Peyer's patch (tissue), 4 donors: ENCODE measurements around the gene TRIM75. TPM values are rescaled to one million over a fixed set of nuclear protein-coding genes. Genes with fewer than 3 reads are reported as not detected.
"Not testable (repeated sequence)": the region's sequence is repeated elsewhere in the genome, so short reads cannot be mapped to it uniquely, and the experiment has no call there.

Experiments used
- DNase-seq, 3 donors: peaks; one replicate each; pipeline ENCODE4 v3.0.0-alpha.2; 2017 to 2019
- H3K27ac ChIP-seq, 4 donors: fragments of 200-600 bp; sonication (generic); one replicate each; pipeline ENCODE4 v1.5.1; 2016 to 2019
- H3K27me3 ChIP-seq, 2 donors: fragments of 200-600 bp; sonication (generic); one replicate each; pipeline ENCODE4 v1.5.1; 2019
- H3K36me3 ChIP-seq, 3 donors: fragments of 200-600 bp; sonication (generic); one replicate each; pipeline ENCODE4 v1.5.1; 2016 to 2019
- H3K4me1 ChIP-seq, 4 donors: fragments of 200-600 bp; sonication (generic); one replicate each; pipeline ENCODE4 v1.5.1; 2016 to 2019
- H3K4me3 ChIP-seq, 4 donors: fragments of 200-600 bp; sonication (generic); 1 replicate in 3 of 4; 2 replicates in 1 of 4; pipeline ENCODE4 v1.5.1; 2016 to 2019; ENCODE audit warnings: mild to moderate bottlenecking in 1 of 4
- H3K9me3 ChIP-seq, 4 donors: fragments of 200-600 bp; sonication (generic); one replicate each; pipeline ENCODE4 v1.5.1; 2016 to 2019; ENCODE audit warnings: mild to moderate bottlenecking in 1 of 4
- POLR2A ChIP-seq, 2 donors: fragments of 450-650 bp; IDR thresholded peaks; one replicate each; pipeline ENCODE4 v1.5.1; 2017; ENCODE audit warnings: antibody characterized with exemption in 2 of 2, mild to moderate bottlenecking in 2 of 2, moderate library complexity in 2 of 2
- total RNA-seq, 4 donors: library from RNA; depleted of rRNA; stranded (reverse); fragments of >200 nt; gene quantifications; one replicate each; pipeline ENCODE4 v1.1.0, GENCODE V29; 2016
- TF ChIP-seq, protein P1 (sequence below), 6 experiments: fragments of 450-650 bp in 4 of 6; fragments of 200-600 bp in 2 of 6; sonication (generic) in 1 of 6; IDR thresholded peaks; one replicate each; pipeline ENCODE4 v1.5.1; 2017 to 2019; ENCODE audit warnings: antibody characterized with exemption in 6 of 6, mild to moderate bottlenecking in 3 of 6, moderate library complexity in 1 of 6

The TRIM75 gene
- total RNA-seq, 4 donors from 2014 or later: not detected

DNA sequence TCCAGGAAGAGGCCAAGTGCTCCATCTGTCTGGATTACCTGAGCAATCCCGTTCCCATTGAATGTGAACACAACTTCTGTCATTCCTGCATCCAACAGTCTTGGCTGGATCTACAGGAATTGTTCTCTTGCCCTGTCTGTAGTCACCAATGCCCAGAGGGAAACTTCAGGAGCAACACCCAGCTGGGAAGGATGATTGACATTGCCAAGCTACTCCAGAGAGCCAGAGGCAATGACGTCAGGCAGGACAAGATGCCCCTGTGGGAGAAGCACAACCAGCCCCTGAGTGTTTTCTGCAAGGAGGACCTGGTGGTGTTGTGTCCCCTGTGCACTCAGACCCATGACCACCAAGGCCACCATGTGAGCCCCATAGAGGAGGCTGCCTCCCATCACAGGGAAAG, 43.2 kb upstream of the TRIM75 start:
- Histone ChIP-seq H3K27ac (no peak overlapping the region), H3K4me3 (no peak overlapping the region), H3K9me3 (no peaks in the 10 kb centered on the region), H3K27me3 (no peaks in the 10 kb centered on the region), H3K4me1 (no peaks in the 10 kb centered on the region), H3K36me3 (no peaks in the 10 kb centered on the region)
- TF ChIP-seq POLR2A (IDR thresholded peaks at IDR 0.05): no peak
- TF ChIP-seq, protein P1, sequence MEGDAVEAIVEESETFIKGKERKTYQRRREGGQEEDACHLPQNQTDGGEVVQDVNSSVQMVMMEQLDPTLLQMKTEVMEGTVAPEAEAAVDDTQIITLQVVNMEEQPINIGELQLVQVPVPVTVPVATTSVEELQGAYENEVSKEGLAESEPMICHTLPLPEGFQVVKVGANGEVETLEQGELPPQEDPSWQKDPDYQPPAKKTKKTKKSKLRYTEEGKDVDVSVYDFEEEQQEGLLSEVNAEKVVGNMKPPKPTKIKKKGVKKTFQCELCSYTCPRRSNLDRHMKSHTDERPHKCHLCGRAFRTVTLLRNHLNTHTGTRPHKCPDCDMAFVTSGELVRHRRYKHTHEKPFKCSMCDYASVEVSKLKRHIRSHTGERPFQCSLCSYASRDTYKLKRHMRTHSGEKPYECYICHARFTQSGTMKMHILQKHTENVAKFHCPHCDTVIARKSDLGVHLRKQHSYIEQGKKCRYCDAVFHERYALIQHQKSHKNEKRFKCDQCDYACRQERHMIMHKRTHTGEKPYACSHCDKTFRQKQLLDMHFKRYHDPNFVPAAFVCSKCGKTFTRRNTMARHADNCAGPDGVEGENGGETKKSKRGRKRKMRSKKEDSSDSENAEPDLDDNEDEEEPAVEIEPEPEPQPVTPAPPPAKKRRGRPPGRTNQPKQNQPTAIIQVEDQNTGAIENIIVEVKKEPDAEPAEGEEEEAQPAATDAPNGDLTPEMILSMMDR (IDR thresholded peaks at IDR 0.05): no peak
- DNase-seq: no peak

- DNase-seq: no peak
- Histone ChIP-seq H3K27me3 (no peaks in the 10 kb centered on the region), H3K27ac (no peak overlapping the region), H3K4me3 (no peak overlapping the region), H3K4me1 (no peaks in the 10 kb centered on the region), H3K36me3 (no peaks in the 10 kb centered on the region), H3K9me3 (no peaks in the 10 kb centered on the region)
- TF ChIP-seq, protein P1 (IDR thresholded peaks at IDR 0.05): no peak
- TF ChIP-seq POLR2A (IDR thresholded peaks at IDR 0.05): no peak
Measured at GRCh38 chr4:165010991-165011390, 42.7 kb upstream of the TRIM75 start.

DNA sequence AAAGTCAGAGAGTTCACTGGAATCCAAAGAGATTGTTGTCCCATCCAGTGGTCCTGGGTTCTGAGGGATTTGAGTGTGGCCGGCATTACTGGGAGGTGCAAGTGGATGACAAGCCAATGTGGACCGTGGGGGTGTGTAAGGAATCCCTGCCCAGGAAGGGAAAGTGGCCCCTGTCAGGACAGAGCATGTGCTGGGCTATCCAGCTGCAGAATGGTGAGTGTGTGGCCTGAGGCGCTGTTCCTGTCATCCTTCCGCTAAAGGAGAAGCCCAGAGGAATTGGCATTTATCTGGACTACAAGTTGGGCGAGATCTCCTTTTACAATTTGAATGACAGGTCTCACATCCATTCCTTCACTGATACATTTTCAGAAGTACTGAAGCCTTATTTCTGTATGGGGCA, 42.3 kb upstream of the TRIM75 start:
- H3K4me3 ChIP-seq: no peak overlapping the region
- no peak overlapping the region for H3K27ac ChIP-seq
- no peaks in the 10 kb centered on the region for H3K27me3 ChIP-seq
- DNase-seq: no peak
- H3K9me3 ChIP-seq: no peaks in the 10 kb centered on the region
- TF ChIP-seq POLR2A (IDR thresholded peaks at IDR 0.05): no peak
- TF ChIP-seq, protein P1 (IDR thresholded peaks at IDR 0.05): no peak
- no peaks in the 10 kb centered on the region for H3K4me1 ChIP-seq
- no peaks in the 10 kb centered on the region for H3K36me3 ChIP-seq

- H3K4me3 ChIP-seq: no peak overlapping the region
- no peaks in the 10 kb centered on the region for H3K9me3 ChIP-seq
- no peak overlapping the region for H3K27ac ChIP-seq
- no peak for DNase-seq
- H3K27me3 ChIP-seq: no peaks in the 10 kb centered on the region
- TF ChIP-seq POLR2A (IDR thresholded peaks at IDR 0.05): no peak
- TF ChIP-seq, protein P1 (IDR thresholded peaks at IDR 0.05): no peak
- H3K4me1 ChIP-seq: no peaks in the 10 kb centered on the region
- H3K36me3 ChIP-seq: no peaks in the 10 kb centered on the region
Measured at GRCh38 chr4:165013691-165014090, 40.0 kb upstream of the TRIM75 start.

DNA sequence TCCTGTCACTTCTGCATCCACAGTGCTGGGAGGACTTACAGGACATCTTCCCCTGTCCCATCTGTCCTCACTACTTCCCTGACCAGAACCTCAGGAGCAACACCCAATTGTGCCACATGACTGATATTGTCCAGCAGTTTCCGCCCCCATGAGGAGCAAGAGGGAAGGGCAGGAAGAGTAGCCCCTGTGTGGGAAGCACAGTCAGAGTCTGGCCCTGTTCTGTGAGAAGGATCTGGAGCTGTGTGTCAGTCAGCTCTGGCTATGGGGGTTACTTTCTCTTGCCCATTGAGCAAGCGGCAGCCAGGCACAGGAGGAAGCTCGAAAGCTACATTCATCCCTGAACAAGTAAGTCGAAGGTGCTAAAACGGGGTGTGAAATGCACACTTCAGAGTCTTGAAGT, 36.7 kb upstream of the TRIM75 start:
- H3K4me1 ChIP-seq: no peaks in the 10 kb centered on the region
- no peak overlapping the region for H3K27ac ChIP-seq
- no peak for DNase-seq
- no peak for TF ChIP-seq POLR2A (IDR thresholded peaks at IDR 0.05)
- TF ChIP-seq, protein P1 (IDR thresholded peaks at IDR 0.05): no peak
- H3K4me3 ChIP-seq: no peak overlapping the region
- no peaks in the 10 kb centered on the region for H3K9me3 ChIP-seq
- H3K27me3 ChIP-seq: no peaks in the 10 kb centered on the region
- no peaks in the 10 kb centered on the region for H3K36me3 ChIP-seq

GRCh38 chr4:165019995-165020394, 33.7 kb upstream of the TRIM75 start:
- DNase-seq, H3K9me3 ChIP-seq, H3K36me3 ChIP-seq, H3K27me3 ChIP-seq, H3K4me3 ChIP-seq, H3K4me1 ChIP-seq, H3K27ac ChIP-seq: not testable (repeated sequence)

- H3K4me1 ChIP-seq, H3K36me3 ChIP-seq, H3K4me3 ChIP-seq, H3K27ac ChIP-seq, H3K27me3 ChIP-seq, H3K9me3 ChIP-seq, DNase-seq: not testable (repeated sequence)
Measured at GRCh38 chr4:165025782-165026181, 27.9 kb upstream of the TRIM75 start.
